ENCODE measurements around the gene VARS1.
"Not testable (repeated sequence)": the region's sequence is repeated elsewhere in the genome, so short reads cannot be mapped to it uniquely, and the experiment has no call there.

VARS1 gene
- 42.9 to 53.1 (median 48.3) reads per million in 4 donors for total RNA-seq

DNA sequence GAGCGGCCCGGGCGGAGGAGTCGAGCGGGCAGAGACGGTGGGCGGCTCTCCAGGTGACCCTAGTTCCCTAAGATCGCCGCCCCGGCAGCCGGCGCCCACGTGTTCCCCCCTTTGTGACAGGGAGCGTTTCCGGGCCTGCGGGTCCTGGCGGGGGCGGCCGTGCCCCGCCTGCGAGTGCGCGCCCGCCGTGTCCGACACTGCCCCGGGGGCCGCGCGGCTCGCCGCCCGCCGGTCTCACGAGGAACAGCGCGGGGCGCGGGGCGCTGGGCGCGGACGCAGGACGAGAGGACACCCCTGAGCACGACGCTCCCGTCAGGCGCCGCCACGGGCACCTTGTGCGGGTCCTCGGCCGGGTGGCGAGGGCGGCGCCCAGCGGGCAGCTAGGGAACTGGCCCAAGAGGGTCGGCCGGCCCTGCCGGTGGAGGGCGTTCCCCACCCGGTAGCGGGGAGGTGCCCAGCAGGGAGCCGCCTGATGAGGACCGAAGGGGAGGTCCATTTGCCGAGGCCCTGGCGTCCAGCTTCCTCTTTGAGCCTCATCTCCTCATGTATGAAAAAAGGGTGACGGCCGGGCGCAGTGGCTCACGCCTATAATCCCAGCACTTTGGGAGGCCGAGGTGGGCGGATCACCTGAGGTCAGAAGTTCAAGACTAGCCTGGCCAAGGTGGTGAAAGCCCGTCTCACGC lies at the start of gene VARS1:
Gene VARS1 (minus strand): TSS at position 137 of the 683 bp plus-strand sequence. CDS start 535 bp downstream, outside the sequence.
- peak; percentile 70 to 90 (median 75) for DNase-seq

DNA sequence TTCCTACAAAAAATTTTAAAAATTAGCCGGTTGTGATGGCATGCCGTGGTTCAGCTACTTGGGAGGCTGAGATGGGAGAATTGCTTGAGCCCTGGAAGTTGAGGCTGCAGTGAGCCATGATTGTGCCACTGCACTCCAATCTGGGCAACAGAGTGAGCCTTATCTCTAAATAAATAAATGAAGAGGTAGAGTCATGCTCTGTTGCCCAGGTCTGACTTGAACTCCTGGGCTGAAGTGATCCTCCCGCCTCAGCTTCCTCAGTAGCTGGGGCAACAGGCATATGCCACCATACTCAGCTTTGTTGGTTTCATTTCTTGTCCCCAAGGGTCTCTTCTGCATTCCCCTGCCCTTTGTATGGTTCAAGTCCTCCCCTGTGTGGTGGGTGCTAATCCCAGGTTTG lies 49.0 kb upstream of the VARS1 start:
- no peak for DNase-seq

- no peak for DNase-seq
Observed at GRCh38 chr6:31842053-31842452, 46.5 kb upstream of the VARS1 start.

GRCh38 chr6:31839779-31840126 lies 44.2 kb upstream of the VARS1 start:
- not testable (repeated sequence) for DNase-seq

- DNase-seq = no peak
Observed at GRCh38 chr6:31838968-31839367, 43.4 kb upstream of the VARS1 start.

- DNase-seq = not testable (repeated sequence)
Observed at GRCh38 chr6:31838114-31838553, 42.6 kb upstream of the VARS1 start.

DNA sequence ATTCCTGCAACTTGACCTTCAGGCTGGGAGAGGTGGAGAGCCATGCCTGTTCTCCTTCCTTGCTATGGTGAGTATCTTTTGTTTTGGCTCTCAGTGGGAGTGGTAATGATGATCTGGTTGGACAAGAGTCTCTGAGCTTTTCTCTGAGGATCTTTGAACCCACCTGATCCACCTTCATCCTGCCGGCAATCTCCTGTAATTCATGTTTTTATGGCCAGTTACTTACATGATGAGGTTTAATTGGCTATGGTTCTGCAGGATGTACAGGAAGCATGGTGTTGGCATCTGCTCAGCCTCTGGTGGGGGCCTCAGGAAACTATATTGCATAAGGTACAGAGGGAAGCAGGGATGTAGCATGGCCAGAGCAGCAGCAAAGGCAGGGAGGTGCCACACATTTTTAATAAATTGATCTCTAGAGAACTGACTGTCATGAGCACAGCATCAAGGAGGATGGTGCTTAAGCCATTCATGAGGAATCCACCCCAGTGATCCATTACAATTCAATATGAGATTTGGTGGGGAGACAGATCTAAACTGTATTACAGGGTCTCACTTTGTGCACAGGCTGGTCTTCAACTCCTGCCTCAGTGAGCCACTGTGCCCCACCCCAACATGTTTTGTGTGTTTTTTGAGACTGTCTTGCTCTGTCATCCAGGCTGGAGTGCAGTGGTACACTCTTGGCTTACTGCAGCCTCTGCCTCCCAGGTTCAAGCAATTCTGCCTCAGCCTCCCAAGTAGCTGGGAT lies 42.0 kb upstream of the VARS1 start:
- no peak for DNase-seq

DNA sequence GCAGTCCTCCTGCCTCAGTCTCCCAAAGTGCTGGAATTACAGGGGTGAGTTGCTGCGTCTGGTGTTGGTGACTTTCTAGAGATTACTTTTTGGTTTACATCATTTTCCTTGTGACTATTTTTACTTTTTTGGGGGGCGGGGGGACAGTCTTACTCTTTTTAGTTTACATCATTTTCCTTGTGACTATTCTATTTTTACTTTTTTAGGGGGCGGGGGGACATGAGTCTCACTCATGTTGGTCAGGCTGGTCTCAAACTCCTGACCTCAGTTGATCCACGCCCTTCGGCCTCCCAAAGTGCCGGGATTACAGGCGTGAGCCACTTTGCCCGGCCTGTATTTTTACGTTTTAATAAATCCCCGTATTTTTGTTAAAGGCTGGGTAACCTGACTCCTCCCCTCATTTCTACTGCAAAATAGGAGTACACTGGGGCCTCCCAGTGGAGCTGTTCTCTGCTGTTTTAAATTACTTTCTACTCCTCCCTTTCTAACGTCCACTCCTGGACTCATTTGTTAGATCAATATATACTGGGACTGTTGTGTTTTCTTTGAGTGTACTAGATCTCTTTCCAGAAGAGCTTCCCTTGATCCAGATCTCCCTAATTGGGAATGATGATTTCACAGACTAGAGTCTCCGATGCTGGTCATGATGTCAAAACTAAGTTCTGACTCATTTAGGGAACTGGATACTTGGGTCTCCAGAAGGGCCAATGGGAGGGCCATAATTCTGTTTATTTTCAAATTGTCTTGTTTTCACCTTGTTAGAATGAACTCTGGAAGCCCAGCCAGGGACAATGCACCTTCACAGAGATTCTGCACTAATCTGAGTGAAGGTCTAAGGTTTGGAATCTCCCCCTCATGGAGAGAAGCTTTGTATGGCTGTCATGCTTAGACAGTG lies 41.2 kb upstream of the VARS1 start:
- no peak for DNase-seq

- no peak for DNase-seq
Observed at GRCh38 chr6:31836047-31836473, 40.5 kb upstream of the VARS1 start.

- DNase-seq = peak; percentile 51 to 86 (median 67)
Observed at GRCh38 chr6:31834367-31835250, 39.1 kb upstream of the VARS1 start.

DNA sequence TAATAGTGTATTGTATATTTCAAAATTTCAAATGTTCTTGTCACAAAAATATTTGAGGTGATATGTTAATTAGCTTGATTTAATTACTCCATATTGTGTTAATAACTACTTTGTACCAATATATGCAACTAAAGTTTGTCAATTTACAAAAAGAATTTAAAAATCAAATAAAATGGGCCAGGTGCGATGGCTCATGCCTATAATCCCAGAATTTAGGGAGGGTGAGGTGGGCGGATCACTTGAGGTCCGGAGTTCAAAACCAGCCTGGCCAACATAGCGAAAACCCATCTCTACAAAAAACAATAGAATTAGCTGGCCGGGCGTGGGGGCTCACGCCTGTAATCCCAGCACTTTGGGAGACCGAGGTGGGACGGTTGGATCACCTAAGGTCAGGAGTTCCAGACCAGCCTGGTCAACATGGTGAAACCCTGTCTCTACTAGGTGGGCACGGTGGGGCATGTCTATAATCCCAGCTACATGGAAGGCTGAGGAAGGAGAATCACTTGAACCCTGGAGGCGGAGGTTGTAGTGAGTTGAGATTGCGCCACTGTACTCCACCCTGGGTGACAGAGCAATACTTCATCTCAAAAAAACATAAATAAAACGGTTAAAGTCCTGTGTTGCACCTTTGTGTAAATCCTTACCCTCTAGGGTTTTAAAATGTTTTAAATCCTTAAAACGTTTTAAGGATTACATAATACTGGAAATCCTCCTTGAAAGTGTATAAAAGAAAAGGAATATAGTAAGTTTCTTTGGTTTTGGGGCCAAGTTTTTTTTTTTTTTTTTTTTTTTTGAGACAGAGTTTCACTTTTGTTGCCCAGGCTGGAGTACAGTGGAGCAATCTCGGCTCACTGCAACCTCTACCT lies 36.0 kb upstream of the VARS1 start:
- no peak for DNase-seq

GRCh38 chr6:31830886-31831335 lies 35.4 kb upstream of the VARS1 start:
- DNase-seq = no peak

DNA sequence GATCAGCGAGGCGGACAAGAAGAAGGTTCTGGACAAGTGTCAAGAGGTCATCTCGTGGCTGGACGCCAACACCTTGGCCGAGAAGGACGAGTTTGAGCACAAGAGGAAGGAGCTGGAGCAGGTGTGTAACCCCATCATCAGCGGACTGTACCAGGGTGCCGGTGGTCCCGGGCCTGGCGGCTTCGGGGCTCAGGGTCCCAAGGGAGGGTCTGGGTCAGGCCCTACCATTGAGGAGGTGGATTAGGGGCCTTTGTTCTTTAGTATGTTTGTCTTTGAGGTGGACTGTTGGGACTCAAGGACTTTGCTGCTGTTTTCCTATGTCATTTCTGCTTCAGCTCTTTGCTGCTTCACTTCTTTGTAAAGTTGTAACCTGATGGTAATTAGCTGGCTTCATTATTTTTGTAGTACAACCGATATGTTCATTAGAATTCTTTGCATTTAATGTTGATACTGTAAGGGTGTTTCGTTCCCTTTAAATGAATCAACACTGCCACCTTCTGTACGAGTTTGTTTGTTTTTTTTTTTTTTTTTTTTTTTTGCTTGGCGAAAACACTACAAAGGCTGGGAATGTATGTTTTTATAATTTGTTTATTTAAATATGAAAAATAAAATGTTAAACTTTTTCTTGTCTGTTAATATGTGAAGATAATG lies 34.2 kb upstream of the VARS1 start:
- DNase-seq = peak in 1 of 5 donors; percentile 66

DNA sequence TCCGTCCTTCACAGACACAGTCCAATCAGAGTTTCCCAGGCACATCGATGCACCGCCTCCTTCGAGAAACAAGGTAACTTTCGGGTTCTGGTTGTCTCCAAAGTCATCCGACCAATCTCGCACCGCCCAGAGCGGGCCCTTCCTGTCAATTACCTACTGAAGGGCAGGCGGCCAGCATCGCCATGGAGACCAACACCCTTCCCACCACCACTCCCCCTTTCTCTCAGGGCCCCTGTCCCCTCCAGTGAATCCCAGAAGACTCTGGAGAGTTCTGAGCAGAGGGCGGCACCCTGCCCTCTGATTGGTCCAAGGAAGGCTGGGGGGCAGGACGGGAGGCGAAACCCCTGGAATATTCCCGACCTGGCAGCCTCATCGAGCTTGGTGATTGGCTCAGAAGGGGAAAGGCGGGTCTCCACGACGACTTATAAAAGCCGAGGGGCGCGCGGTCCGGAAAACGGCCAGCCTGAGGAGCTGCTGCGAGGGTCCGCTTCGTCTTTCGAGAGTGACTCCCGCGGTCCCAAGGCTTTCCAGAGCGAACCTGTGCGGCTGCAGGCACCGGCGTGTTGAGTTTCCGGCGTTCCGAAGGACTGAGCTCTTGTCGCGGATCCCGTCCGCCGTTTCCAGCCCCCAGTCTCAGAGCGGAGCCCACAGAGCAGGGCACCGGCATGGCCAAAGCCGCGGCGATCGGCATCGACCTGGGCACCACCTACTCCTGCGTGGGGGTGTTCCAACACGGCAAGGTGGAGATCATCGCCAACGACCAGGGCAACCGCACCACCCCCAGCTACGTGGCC lies 31.9 kb upstream of the VARS1 start, which contains the start of gene HSPA1B:
Gene HSPA1B (plus strand): TSS at position 453 of the 794 bp plus-strand sequence. CDS start 213 bp downstream, at position 666.
- peak; percentile 76 to 99 (median 86) for DNase-seq

DNA sequence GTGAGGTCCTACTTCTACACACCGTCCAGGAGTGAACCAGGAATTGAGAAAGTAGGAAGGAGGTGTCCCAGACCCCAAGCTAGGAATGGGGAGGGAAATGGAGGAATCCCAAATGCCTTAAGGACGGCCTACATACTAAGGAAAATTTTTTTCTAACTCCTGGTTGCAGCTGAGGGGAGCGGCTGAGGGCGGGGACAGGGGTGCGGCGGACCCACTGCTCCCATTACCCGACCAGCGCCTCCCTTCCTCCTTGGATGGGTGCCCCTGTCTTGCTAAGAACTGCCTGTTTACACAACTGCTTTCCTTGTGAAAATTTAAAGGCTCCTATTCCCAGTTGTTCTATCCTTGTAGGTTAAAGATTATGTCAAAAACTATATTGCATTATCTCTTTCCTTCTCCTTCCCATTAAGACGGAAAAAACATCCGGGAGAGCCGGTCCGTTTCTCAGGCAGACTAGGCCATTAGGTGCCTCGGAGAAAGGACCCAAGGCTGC lies 31.3 kb upstream of the VARS1 start:
- no peak for DNase-seq

DNA sequence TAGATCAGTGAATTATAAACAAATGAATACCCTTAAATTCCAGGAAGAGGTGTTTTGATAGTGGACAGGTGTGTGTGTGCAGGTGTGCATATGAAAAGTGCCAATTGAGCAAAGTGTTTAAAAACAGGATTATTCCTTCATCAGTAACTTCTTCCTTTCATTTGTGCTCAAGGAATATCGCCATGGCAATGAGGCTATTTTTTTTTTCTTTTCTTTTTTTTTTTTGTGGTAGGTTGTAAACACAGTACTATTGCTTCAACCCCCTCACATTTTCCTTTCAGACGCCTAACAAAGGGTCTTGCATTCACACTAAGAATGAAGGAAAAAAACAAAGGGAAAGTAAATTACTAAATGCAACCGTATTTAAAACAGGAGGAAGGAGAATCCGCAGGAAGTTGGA lies 30.0 kb upstream of the VARS1 start:
- DNase-seq = no peak

DNA sequence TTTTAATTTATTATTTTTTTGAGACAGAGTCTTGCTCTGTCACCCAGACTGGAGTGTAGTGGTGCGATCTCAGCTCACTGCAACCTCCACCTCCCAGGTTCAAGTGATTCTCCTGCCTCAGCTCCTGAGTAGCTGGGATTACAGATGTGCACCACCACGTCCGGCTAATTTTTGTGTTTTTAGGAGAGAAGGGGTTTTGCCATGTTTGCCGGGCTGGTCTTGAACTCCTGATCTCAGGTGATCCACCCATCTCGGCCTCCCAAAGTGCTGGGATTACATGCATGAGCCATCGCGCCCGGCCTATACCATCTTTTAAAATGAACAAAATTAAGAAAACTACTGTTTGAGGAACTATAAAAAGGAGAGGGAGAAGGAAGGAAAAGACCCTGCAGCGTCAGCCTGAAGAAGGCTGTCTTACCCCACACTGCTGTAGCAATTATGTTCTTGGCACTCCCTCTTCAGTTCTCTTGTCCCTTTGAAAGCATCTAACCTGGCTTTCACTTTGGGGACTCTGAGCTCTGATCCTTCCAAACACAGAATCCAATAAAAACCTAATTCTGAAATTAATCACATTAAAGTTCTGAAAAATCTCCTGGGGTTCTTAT lies 28.1 kb upstream of the VARS1 start:
- DNase-seq = not testable (repeated sequence)

DNA sequence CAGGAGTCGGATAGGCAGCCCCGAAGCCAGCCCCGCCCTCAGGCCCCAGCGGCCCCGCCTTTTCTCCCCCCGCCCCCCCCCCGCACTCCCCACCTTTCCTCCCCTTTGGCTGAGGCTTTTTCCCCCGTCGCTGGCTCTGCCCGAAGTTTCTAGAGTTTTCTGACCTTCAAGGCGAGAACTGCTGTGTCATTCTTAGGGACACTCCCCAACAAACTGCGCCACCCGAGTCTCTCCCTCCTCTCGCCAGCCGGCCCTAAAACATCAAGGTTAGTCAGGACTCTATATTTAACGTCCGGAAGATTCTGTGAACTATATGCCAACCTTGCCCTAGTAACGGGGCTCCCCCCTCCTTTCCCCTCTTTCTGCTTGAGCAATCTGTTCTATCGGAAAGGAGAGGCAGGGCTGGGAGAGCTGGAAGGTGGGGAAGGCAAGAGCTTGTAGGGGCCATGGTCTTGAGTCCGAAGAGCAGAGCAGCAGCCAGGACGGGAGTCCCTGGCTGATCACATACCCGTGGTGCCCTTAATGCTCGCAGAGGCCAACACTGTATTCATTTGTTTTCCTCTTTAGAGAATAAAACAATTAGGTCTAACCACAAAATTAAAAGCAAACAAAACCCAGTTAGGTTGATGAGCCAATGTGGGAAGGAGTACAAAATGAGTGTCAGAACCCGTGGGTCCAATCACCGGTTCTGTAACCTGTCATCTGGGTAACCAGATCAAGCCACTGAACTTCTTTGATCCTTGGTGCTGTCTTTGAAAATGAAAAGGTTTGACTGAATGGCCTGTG lies 26.7 kb upstream of the VARS1 start:
- DNase-seq = peak; percentile 27 to 69 (median 57)
